Measurements from ENCODE around the gene ARSB. TPM values are rescaled to one million over a fixed set of nuclear protein-coding genes. Genes with fewer than 3 reads are reported as not detected.
A peak's percentile ranks its signal among the peaks of the same experiment; 100 is the strongest.

Gene ARSB
- polyA plus RNA-seq, 1 of the 3 experiments (the other 2 are of a cell fraction): 12.5 TPM

- no peak for DNase-seq
- POLR2A ChIA-PET: no interaction called here
- CTCF ChIA-PET: interaction anchor here (0.6 to 1.0 kb wide), 3 partner anchors 10 to 245 kb away, joined by 3 to 4 read pairs (median 3); no protein-coding TSS in a partner anchor
These were observed 191.0 kb downstream of the ARSB start for GRCh38 chr5:78793907-78794662.

GRCh38 chr5:78792345-78793055 is 192.6 kb downstream of the ARSB start:
- DNase-seq: no peak
- Histone ChIP-seq H3K9me2 (no peaks in the 10 kb centered on the region; the same call in 1 of the 2 replicates), H3K4me3 (ENCODE audit: low read depth in 2 of 2, low read length in 1 of 2) (no peak overlapping the region), H2AFZ (ENCODE audit: low read depth) (no peak overlapping the region), H3K9me3 (no peaks in the 10 kb centered on the region), H3K27ac (ENCODE audit: low read depth in 2 of 2, low read length in 1 of 2) (no peak overlapping the region), H3K36me3 (replicated peaks in 1 of 2; ENCODE audit: control insufficient read depth in 1 of 2, insufficient read depth in 2 of 2, low read length in 1 of 2) (no peaks in the 10 kb centered on the region), H3K9ac (no peak overlapping the region), H3F3A (replicated peaks; ENCODE audit: insufficient read depth) (no peaks in the 10 kb centered on the region), H3K4me1 (ENCODE audit: control insufficient read depth in 1 of 2, insufficient read depth in 2 of 2, low read depth in 1 of 2, low read length in 1 of 2) (peaks cover 10 to 19% of the 10 kb centered on the region in 2 experiments; a peak in 3 of 4 replicates), H4K20me1 (ENCODE audit: insufficient read depth) (no peaks in the 10 kb centered on the region), H3K4me2 (no peak overlapping the region), H3K27me3 (ENCODE audit: insufficient read depth) (no peaks in the 10 kb centered on the region), H3K79me2 (ENCODE audit: insufficient read depth) (no peaks in the 10 kb centered on the region)
- 92% methylated on average over 10 of the region's 10 CpGs for WGBS (ENCODE audit: low lambda C conversion rate)
- ChIA-PET POLR2A (no interaction called here), CTCF (interaction anchor here (0.6 to 1.5 kb wide), 3 partner anchors 10 to 190 kb away, joined by 3 read pairs; no protein-coding TSS in a partner anchor)
- no peak for TF ChIP-seq RXRA (IDR thresholded peaks at IDR 0.05; ENCODE audit: borderline replicate concordance, low read depth)
- no peak for TF ChIP-seq FOXM1 (IDR thresholded peaks at IDR 0.05; ENCODE audit: low read depth)
- TF ChIP-seq JUND (IDR thresholded peaks at IDR 0.05): no peak
- no peak for TF ChIP-seq USF1 (IDR thresholded peaks at IDR 0.05; ENCODE audit: borderline replicate concordance, low read depth)

More at GRCh38 chr5:78793907-78794662, 191.0 kb downstream of the ARSB start:
- Histone ChIP-seq H3K27ac (ENCODE audit: low read depth in 2 of 2, low read length in 1 of 2) (peak overlapping the region in 1 of 2 experiments; percentile 3; a peak in 1 of 4 replicates), H3K4me1 (ENCODE audit: control insufficient read depth in 1 of 2, insufficient read depth in 2 of 2, low read depth in 1 of 2, low read length in 1 of 2) (peaks cover 21 to 33% of the 10 kb centered on the region in 2 experiments; a peak in 3 of 4 replicates), H3K9me3 (no peaks in the 10 kb centered on the region), H2AFZ (ENCODE audit: low read depth) (no peak overlapping the region), H3F3A (replicated peaks; ENCODE audit: insufficient read depth) (peaks cover 5% of the 10 kb centered on the region), H3K36me3 (replicated peaks in 1 of 2; ENCODE audit: control insufficient read depth in 1 of 2, insufficient read depth in 2 of 2, low read length in 1 of 2) (no peaks in the 10 kb centered on the region), H3K4me2 (no peak overlapping the region), H3K79me2 (ENCODE audit: insufficient read depth) (no peaks in the 10 kb centered on the region), H3K9ac (no peak overlapping the region), H3K9me2 (no peaks in the 10 kb centered on the region; the same call in 1 of the 2 replicates), H3K4me3 (ENCODE audit: low read depth in 2 of 2, low read length in 1 of 2) (no peak overlapping the region), H3K27me3 (ENCODE audit: insufficient read depth) (no peaks in the 10 kb centered on the region), H4K20me1 (ENCODE audit: insufficient read depth) (no peaks in the 10 kb centered on the region)
- no peak for TF ChIP-seq CHD2 (IDR thresholded peaks at IDR 0.05; ENCODE audit: low read length, partially characterized antibody)
- no peak for TF ChIP-seq GATA2 (CRISPR knock-in tag; IDR thresholded peaks at IDR 0.05)
- no peak for TF ChIP-seq EP300 (IDR thresholded peaks at IDR 0.05; ENCODE audit: borderline replicate concordance in 1 of 2, low read depth in 1 of 2, low read length in 1 of 2)
- no peak for TF ChIP-seq JUND (IDR thresholded peaks at IDR 0.05)
- no peak for TF ChIP-seq TCF12 (IDR thresholded peaks at IDR 0.05)
- no peak for TF ChIP-seq EZH2phosphoT487 (IDR thresholded peaks at IDR 0.05; ENCODE audit: borderline replicate concordance, low read depth)
- no peak for TF ChIP-seq MXI1 (IDR thresholded peaks at IDR 0.05; ENCODE audit: low read depth, low read length)
- no peak for TF ChIP-seq RXRA (IDR thresholded peaks at IDR 0.05; ENCODE audit: borderline replicate concordance, low read depth)
- TF ChIP-seq PBX3 (IDR thresholded peaks at IDR 0.05): no peak
- no peak for TF ChIP-seq TEAD4 (IDR thresholded peaks at IDR 0.05; ENCODE audit: borderline replicate concordance, insufficient read depth)
- WGBS (ENCODE audit: low lambda C conversion rate): 92% methylated on average over 7 of the region's 7 CpGs

All from SK-N-SH (cell line).